K562 (cell line): ENCODE data around the gene NTM. TPM values are rescaled to one million over a fixed set of nuclear protein-coding genes. Genes with fewer than 3 reads are reported as not detected.

Experiments
- ATAC-seq: fragments of 200-7000 bp; cut with Tn5 transposase; 3 replicates; pipeline ENCODE4 v1.9.1; 2020; ENCODE audit warnings: moderate library complexity
- BruUV-seq: library from RNA; stranded (reverse); fragments of 400-500 nt; replicated peaks from 2 replicates; lab custom pipeline; 2021; lab: Mats Ljungman, UMichigan
- CTCF ChIA-PET: fragments of 300-600 bp; formaldehyde crosslinking; extraction: SDS; loops from one replicate; lab custom pipeline; 2021; ENCODE audit warnings: low intra/inter-chr PET ratio; lab: Yijun Ruan, JAX
- POLR2A ChIA-PET: fragments of 300-600, 350-650 bp; sonication (Branson Sonifier 250); formaldehyde crosslinking; extraction: SDS; loops from one replicate; lab custom pipeline; 2021; ENCODE audit warnings: antibody characterized with exemption, inconsistent platforms; lab: Yijun Ruan, JAX
- DNase-seq, 4 experiments: peaks; one replicate each; pipeline versions ENCODE4 v3.0.0 to v3.0.0-alpha.2; 2011 to 2018; ENCODE audit warnings: low spot score in 3 of 4, mixed read lengths in 3 of 4; ENCODE audit errors: extremely low read depth in 1 of 4
- FAIRE-seq: peaks from 2 replicates; lab custom pipeline; 2011; peaks lifted over from hg19 to GRCh38; lab: Jason Lieb, UNC
- H2AFZ ChIP-seq: 2 replicates; pipeline ENCODE4 v1.6.0; 2011; ENCODE audit warnings: low read depth, low read length, control low read depth, inconsistent platforms
- H3K27ac ChIP-seq: fragments of 200-600 bp; 3 replicates; pipeline ENCODE4 v1.8.0; 2011; ENCODE audit warnings: low read depth, mild to moderate bottlenecking, control low read depth, inconsistent platforms, low read length, moderate library complexity, mixed read lengths; ENCODE audit errors: extremely low read depth
- H3K27me3 ChIP-seq, 2 experiments: fragments of 300-600 bp in 1 of 2; 2 replicates in 1 of 2; 3 replicates in 1 of 2; pipeline versions ENCODE4 v1.6.0 to v1.8.0; 2011; ENCODE audit warnings: inconsistent platforms in 2 of 2, low read length in 2 of 2, mild to moderate bottlenecking in 1 of 2, mixed read lengths in 1 of 2, moderate library complexity in 1 of 2; ENCODE audit not compliant: control insufficient read depth in 2 of 2, insufficient read depth in 2 of 2
- H3K36me3 ChIP-seq: fragments of 300-600 bp; 3 replicates; pipeline ENCODE4 v1.8.0; 2011; ENCODE audit warnings: mild to moderate bottlenecking, low read length, inconsistent platforms; ENCODE audit not compliant: control insufficient read depth, insufficient read depth
- H3K4me1 ChIP-seq, 2 experiments: fragments of 200-600 bp in 1 of 2; replicated peaks in 1 of 2; 2 replicates in 1 of 2; 3 replicates in 1 of 2; pipeline versions ENCODE4 v1.5.1 to v1.8.0; 2011; ENCODE audit warnings: inconsistent platforms in 2 of 2, low read length in 2 of 2, mild to moderate bottlenecking in 1 of 2, mixed read lengths in 1 of 2, moderate library complexity in 1 of 2; ENCODE audit not compliant: control insufficient read depth in 2 of 2, insufficient read depth in 2 of 2
- H3K4me2 ChIP-seq: 2 replicates; pipeline ENCODE4 v1.6.1; 2011; ENCODE audit warnings: low read length, control low read depth, inconsistent platforms, mixed read lengths; ENCODE audit not compliant: insufficient read depth
- H3K4me3 ChIP-seq: fragments of 200-600 bp; sonication (generic), shearing (Covaris generic); 2 replicates; pipeline ENCODE4 v1.5.1; 2016; ENCODE audit warnings: control low read depth, inconsistent platforms
- H3K79me2 ChIP-seq: fragments of 200-600 bp; 3 replicates; pipeline ENCODE4 v1.8.0; 2011; ENCODE audit warnings: low read length, inconsistent platforms; ENCODE audit not compliant: control insufficient read depth, insufficient read depth
- H3K9ac ChIP-seq, 2 experiments: 2 replicates each; pipeline versions ENCODE4 v1.6.0 to v1.6.1; 2011; ENCODE audit warnings: low read depth in 2 of 2, low read length in 2 of 2, control low read depth in 1 of 2, inconsistent platforms in 1 of 2, mild to moderate bottlenecking in 1 of 2, mixed read lengths in 1 of 2; ENCODE audit not compliant: insufficient read depth in 1 of 2
- H3K9me1 ChIP-seq: one replicate; pipeline ENCODE4 v1.6.0; 2011; ENCODE audit warnings: inconsistent platforms, mild to moderate bottlenecking, low read length, moderate library complexity; ENCODE audit not compliant: control insufficient read depth, insufficient read depth
- H3K9me3 ChIP-seq: replicated peaks from 2 replicates; pipeline ENCODE4 v1.5.1; 2011; ENCODE audit warnings: low read depth, low read length, inconsistent platforms; ENCODE audit not compliant: control insufficient read depth, insufficient read depth
- H4K20me1 ChIP-seq: replicated peaks from 2 replicates; pipeline ENCODE4 v1.6.1; 2011; ENCODE audit warnings: low read length, inconsistent platforms, mixed read lengths; ENCODE audit not compliant: control insufficient read depth, insufficient read depth
- WGBS: fragments of 100-300 bp; shearing (Covaris generic); methylation state at CpG from one replicate; pipeline ENCODE4 v1.1.6; 2016; ENCODE audit warnings: low coverage, mixed read lengths; ENCODE audit not compliant: insufficient coverage; ENCODE audit errors: missing lambda C conversion rate; 5-methylcytosine and 5-hydroxymethylcytosine counted together
- in situ Hi-C: fragments of 300-500 bp; cut with MboI; formaldehyde crosslinking; loops from 4 replicates; pipeline ENCODE4 v1.15.0; 2018; ENCODE audit warnings: inconsistent platforms, mixed read lengths
- intact Hi-C: fragments of 100-400 bp; cut with micrococcal nuclease; formaldehyde crosslinking; loops from 2 replicates; pipeline ENCODE4 v1.14.2; 2022
- polyA plus RNA-seq, 8 experiments: library from polyadenylated mRNA; depleted of rRNA in 4 of 8; stranded (reverse) in 5 of 8; unstranded in 3 of 8; fragments of >200 nt; fragmentation: Nextera tagmentation in 2 of 8; fragmentation: Illumina TruSeq in 1 of 8; extraction: Ambion mirVana in 2 of 8; extraction: Trizol in 1 of 8; gene quantifications; 2 replicates each; pipeline versions ENCODE4 v1.2.1 to v1.2.3, GENCODE V29; 2011 to 2014; ENCODE audit warnings: inconsistent platforms in 1 of 8, missing spikeins in 1 of 8
- total RNA-seq, 7 experiments: library from RNA; depleted of rRNA in 6 of 7; stranded (reverse); fragments of >200 nt in 6 of 7; fragmentation: Illumina TruSeq in 2 of 7; extraction: Trizol in 2 of 7; gene quantifications; 2 replicates each; pipeline versions ENCODE4 v1.2.1 to v1.2.3, GENCODE V29; 2011 to 2021; ENCODE audit warnings: low replicate concordance in 1 of 7
- TF ChIP-seq, protein P1 (sequence below): fragments of 250-450 bp; sonication (Bioruptor Pico); IDR thresholded peaks from 2 replicates; pipeline ENCODE4 v1.4.0; 2020; ENCODE audit warnings: borderline replicate concordance
- TF ChIP-seq, protein P2 (sequence below): sonication (generic); formaldehyde crosslinking; IDR thresholded peaks from 2 replicates; pipeline ENCODE4 v1.8.1; 2023; ENCODE audit warnings: mild to moderate bottlenecking, missing genetic modification reagents

The NTM gene
- total and polyA plus RNA-seq, 9 of the 15 experiments (the other 6 are each of a cell fraction or from before 2014, with no cell fraction given) = not detected

DNA sequence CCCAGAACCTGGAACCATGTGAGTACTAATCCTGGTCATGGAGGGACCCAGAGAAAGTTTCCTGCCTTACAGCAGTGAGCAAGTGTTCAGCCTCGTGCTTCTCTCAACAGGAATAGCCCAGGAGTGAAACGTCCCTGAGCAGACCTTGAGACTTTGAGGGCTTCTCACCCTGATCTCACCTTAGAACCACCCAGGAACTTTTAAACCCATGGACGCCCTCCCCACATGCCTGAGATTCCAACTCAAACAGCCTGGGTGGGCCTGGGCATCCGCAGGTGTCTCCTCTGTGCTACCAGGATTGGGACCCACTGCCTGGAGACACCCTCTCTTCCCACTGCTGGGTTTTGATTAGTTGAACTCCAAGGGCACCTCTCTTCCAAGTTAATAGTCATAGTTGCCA is 297.2 kb downstream of the NTM start:
- Histone ChIP-seq H4K20me1 (no peaks in the 10 kb centered on the region), H3K4me2 (no peak overlapping the region), H3K9me1 (no peaks in the 10 kb centered on the region), H3K9me3 (no peaks in the 10 kb centered on the region), H3K27ac (no peak overlapping the region), H3K4me3 (no peak overlapping the region), H3K27me3 (0 out of 5 replicates have a peak, but pooled peaks cover 0 to 1% of the 10 kb centered on the region in 2 experiments), H3K79me2 (no peaks in the 10 kb centered on the region), H3K9ac (no peak overlapping the region), H2AFZ (no peak overlapping the region), H3K36me3 (no peaks in the 10 kb centered on the region), H3K4me1 (no peaks in the 10 kb centered on the region)
- ChIA-PET CTCF (no interaction called here), POLR2A (no interaction called here)
- in situ Hi-C loops (loop anchor here (25.0 kb wide), 1 partner anchor 755 kb away; the partner anchor contains the start of gene SNX19), intact Hi-C loops (no loop called here)
- DNase-seq (no peak), FAIRE-seq (no peak), ATAC-seq (no peak)
- TF ChIP-seq, protein P1, sequence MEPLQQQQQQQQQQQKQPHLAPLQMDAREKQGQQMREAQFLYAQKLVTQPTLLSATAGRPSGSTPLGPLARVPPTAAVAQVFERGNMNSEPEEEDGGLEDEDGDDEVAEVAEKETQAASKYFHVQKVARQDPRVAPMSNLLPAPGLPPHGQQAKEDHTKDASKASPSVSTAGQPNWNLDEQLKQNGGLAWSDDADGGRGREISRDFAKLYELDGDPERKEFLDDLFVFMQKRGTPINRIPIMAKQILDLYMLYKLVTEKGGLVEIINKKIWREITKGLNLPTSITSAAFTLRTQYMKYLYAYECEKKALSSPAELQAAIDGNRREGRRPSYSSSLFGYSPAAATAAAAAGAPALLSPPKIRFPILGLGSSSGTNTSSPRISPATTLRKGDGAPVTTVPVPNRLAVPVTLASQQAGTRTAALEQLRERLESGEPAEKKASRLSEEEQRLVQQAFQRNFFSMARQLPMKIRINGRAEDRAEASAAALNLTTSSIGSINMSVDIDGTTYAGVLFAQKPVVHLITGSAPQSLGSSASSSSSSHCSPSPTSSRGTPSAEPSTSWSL (CRISPR knock-in tag) = no peak
- TF ChIP-seq, protein P2, sequence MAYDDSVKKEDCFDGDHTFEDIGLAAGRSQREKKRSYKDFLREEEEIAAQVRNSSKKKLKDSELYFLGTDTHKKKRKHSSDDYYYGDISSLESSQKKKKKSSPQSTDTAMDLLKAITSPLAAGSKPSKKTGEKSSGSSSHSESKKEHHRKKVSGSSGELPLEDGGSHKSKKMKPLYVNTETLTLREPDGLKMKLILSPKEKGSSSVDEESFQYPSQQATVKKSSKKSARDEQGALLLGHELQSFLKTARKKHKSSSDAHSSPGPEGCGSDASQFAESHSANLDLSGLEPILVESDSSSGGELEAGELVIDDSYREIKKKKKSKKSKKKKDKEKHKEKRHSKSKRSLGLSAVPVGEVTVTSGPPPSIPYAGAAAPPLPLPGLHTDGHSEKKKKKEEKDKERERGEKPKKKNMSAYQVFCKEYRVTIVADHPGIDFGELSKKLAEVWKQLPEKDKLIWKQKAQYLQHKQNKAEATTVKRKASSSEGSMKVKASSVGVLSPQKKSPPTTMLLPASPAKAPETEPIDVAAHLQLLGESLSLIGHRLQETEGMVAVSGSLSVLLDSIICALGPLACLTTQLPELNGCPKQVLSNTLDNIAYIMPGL (CRISPR knock-in tag) = no peak
- BruUV-seq = no TSS peak
- 0% methylated on average over 4 of the region's 4 CpGs for WGBS
